Smooth muscle cell (in vitro differentiated cells): ENCODE results near the gene SP3. TPM values are rescaled to one million over a fixed set of nuclear protein-coding genes. Genes with fewer than 3 reads are reported as not detected.

Experiments used
- DNase-seq: peaks from one replicate; lab custom pipeline; 2025; ENCODE audit not compliant: unreplicated experiment; lab: John Stamatoyannopoulos, UW
- H2AFZ ChIP-seq: fragments of 200-600 bp; sonication (generic); 2 replicates; pipeline ENCODE4 v1.6.0; 2016; ENCODE audit warnings: antibody characterized with exemption, low read depth, mild to moderate bottlenecking
- H3F3A ChIP-seq: fragments of 200-600 bp; sonication (generic); 2 replicates; pipeline ENCODE4 v1.6.0; 2017; ENCODE audit warnings: antibody characterized with exemption, low read depth
- H3K27ac ChIP-seq: fragments of 200-600 bp; sonication (generic); 2 replicates; pipeline ENCODE4 v1.5.1; 2016; ENCODE audit warnings: low read depth, mild to moderate bottlenecking
- H3K27me3 ChIP-seq: fragments of 200-600 bp; sonication (generic); 2 replicates; pipeline ENCODE4 v1.6.1; 2016; ENCODE audit warnings: low read depth, mild to moderate bottlenecking
- H3K36me3 ChIP-seq: fragments of 200-600 bp; sonication (generic); 2 replicates; pipeline ENCODE4 v1.5.1; 2016; ENCODE audit warnings: low read depth
- H3K4me1 ChIP-seq: fragments of 200-600 bp; sonication (generic); 2 replicates; pipeline ENCODE4 v1.5.1; 2016; ENCODE audit warnings: low read depth
- H3K4me2 ChIP-seq: fragments of 200-600 bp; sonication (generic); 2 replicates; pipeline ENCODE4 v1.6.0; 2016; ENCODE audit warnings: mild to moderate bottlenecking
- H3K4me3 ChIP-seq: fragments of 200-600 bp; sonication (generic); 2 replicates; pipeline ENCODE4 v1.5.1; 2016; ENCODE audit warnings: mild to moderate bottlenecking
- H3K79me2 ChIP-seq: fragments of 200-600 bp; sonication (generic); 2 replicates; pipeline ENCODE4 v1.6.0; 2016; ENCODE audit warnings: low read depth, mild to moderate bottlenecking
- H3K9ac ChIP-seq: fragments of 200-600 bp; sonication (generic); 2 replicates; pipeline ENCODE4 v1.6.0; 2016; ENCODE audit warnings: low read depth
- H3K9me3 ChIP-seq: fragments of 200-600 bp; sonication (generic); replicated peaks from 2 replicates; pipeline ENCODE4 v1.5.1; 2016; ENCODE audit warnings: low read depth
- H4K20me1 ChIP-seq: fragments of 200-600 bp; sonication (generic); 2 replicates; pipeline ENCODE4 v1.6.0; 2016; ENCODE audit warnings: low read depth
- CTCF ChIP-seq: fragments of 200-600 bp; sonication (generic); IDR thresholded peaks from 2 replicates; pipeline ENCODE4 v1.5.1; 2017; ENCODE audit warnings: borderline replicate concordance, mild to moderate bottlenecking, antibody characterized with exemption; ENCODE audit not compliant: insufficient read depth, poor library complexity, severe bottlenecking
- WGBS: methylation state at CpG from one replicate; pipeline ENCODE4 v1.1.7; 2016; ENCODE audit warnings: low lambda C conversion rate; 5-methylcytosine and 5-hydroxymethylcytosine counted together
- polyA plus RNA-seq: library from polyadenylated mRNA; unstranded; fragments of >200 nt; fragmentation: Nextera tagmentation; extraction: Ambion mirVana; gene quantifications from 2 replicates; pipeline ENCODE4 v1.2.1, GENCODE V29; 2016
- total RNA-seq: library from RNA; depleted of rRNA; stranded (reverse); fragments of >200 nt; gene quantifications from 2 replicates; pipeline ENCODE4 v1.2.3, GENCODE V29; 2014

Gene SP3
- total and polyA plus RNA-seq, 2 experiments from 2014 or later, result 24.5 to 84.5 TPM

GRCh38 chr2:173963817-173964564 lies 1.2 kb downstream of the SP3 start:
- H3F3A ChIP-seq, result peaks cover 21% of the 10 kb centered on the region
- H3K4me1 ChIP-seq, result peaks cover 25% of the 10 kb centered on the region
- H4K20me1 ChIP-seq, result peaks cover 42% of the 10 kb centered on the region
- 2% methylated on average over 10 of the region's 87 CpGs for WGBS
- H3K9me3 ChIP-seq, result no peaks in the 10 kb centered on the region
- TF ChIP-seq CTCF, result no peak
- peak overlapping the region; percentile 66 for H3K4me3 ChIP-seq
- DNase-seq, result peak; percentile 84
- no peak overlapping the region for H2AFZ ChIP-seq
- H3K79me2 ChIP-seq, result peaks cover 49% of the 10 kb centered on the region
- no peaks in the 10 kb centered on the region for H3K27me3 ChIP-seq
- H3K9ac ChIP-seq, result peak overlapping the region; percentile 90
- no peaks in the 10 kb centered on the region for H3K36me3 ChIP-seq
- peak overlapping the region; percentile 94 for H3K4me2 ChIP-seq
- peak overlapping the region; percentile 98 for H3K27ac ChIP-seq

- TF ChIP-seq CTCF, result no peak
- H2AFZ ChIP-seq, result no peak overlapping the region
- no peaks in the 10 kb centered on the region for H3K9me3 ChIP-seq
- peak overlapping the region; percentile 66 for H3K4me3 ChIP-seq
- H3K79me2 ChIP-seq, result peaks cover 55% of the 10 kb centered on the region
- no peaks in the 10 kb centered on the region for H3K27me3 ChIP-seq
- H3K9ac ChIP-seq, result peak overlapping the region; percentile 34
- no peak for DNase-seq
- H3F3A ChIP-seq, result peaks cover 26% of the 10 kb centered on the region
- no peaks in the 10 kb centered on the region for H3K36me3 ChIP-seq
- WGBS, result 0% methylated on average over 21 of the region's 44 CpGs
- H4K20me1 ChIP-seq, result peaks cover 48% of the 10 kb centered on the region
- H3K4me2 ChIP-seq, result peak overlapping the region; percentile 94
- peaks cover 32% of the 10 kb centered on the region for H3K4me1 ChIP-seq
- peak overlapping the region; percentile 98 for H3K27ac ChIP-seq
These were observed 1.8 kb downstream of the SP3 start for GRCh38 chr2:173963323-173963816.

GRCh38 chr2:173962583-173963110 lies 2.5 kb downstream of the SP3 start:
- no peaks in the 10 kb centered on the region for H3K36me3 ChIP-seq
- H4K20me1 ChIP-seq, result peaks cover 55% of the 10 kb centered on the region
- H3K9me3 ChIP-seq, result no peaks in the 10 kb centered on the region
- peaks cover 33% of the 10 kb centered on the region for H3F3A ChIP-seq
- H3K9ac ChIP-seq, result peak overlapping the region; percentile 34
- H3K4me3 ChIP-seq, result peak overlapping the region; percentile 66
- no peak for TF ChIP-seq CTCF
- peak overlapping the region; percentile 98 for H3K27ac ChIP-seq
- peak overlapping the region; percentile 94 for H3K4me2 ChIP-seq
- no peaks in the 10 kb centered on the region for H3K27me3 ChIP-seq
- no peak for DNase-seq
- H3K79me2 ChIP-seq, result peaks cover 62% of the 10 kb centered on the region
- WGBS, result 17% methylated on average over 4 of the region's 4 CpGs
- peaks cover 39% of the 10 kb centered on the region for H3K4me1 ChIP-seq
- no peak overlapping the region for H2AFZ ChIP-seq

GRCh38 chr2:173962031-173962430 lies 3.1 kb downstream of the SP3 start:
- Histone ChIP-seq H3K27ac (peak overlapping the region; percentile 98), H3K4me3 (peak overlapping the region; percentile 66), H3K27me3 (no peaks in the 10 kb centered on the region), H3F3A (peaks cover 31% of the 10 kb centered on the region), H4K20me1 (peaks cover 61% of the 10 kb centered on the region), H3K79me2 (peaks cover 65% of the 10 kb centered on the region), H3K36me3 (no peaks in the 10 kb centered on the region), H3K9ac (peak overlapping the region; percentile 34), H2AFZ (no peak overlapping the region), H3K9me3 (no peaks in the 10 kb centered on the region), H3K4me2 (peak overlapping the region; percentile 94), H3K4me1 (peaks cover 45% of the 10 kb centered on the region)
- WGBS, result 58% methylated on average over 1 of the region's 1 CpG
- no peak for TF ChIP-seq CTCF
- no peak for DNase-seq
